Loucy (cell line): ENCODE measurements around the gene ANKRD1.

Source experiments
- CTCF ChIP-seq: fragments of 200-600 bp; sonication (generic); conservative IDR thresholded peaks from 2 replicates; pipeline ENCODE4 v1.5.1; 2014; ENCODE audit warnings: mild to moderate bottlenecking, antibody characterized with exemption, low read length
- EZH2phosphoT487 ChIP-seq: fragments of 200-600 bp; IDR thresholded peaks from 2 replicates; pipeline ENCODE4 v1.6.1; 2018; ENCODE audit warnings: antibody characterized with exemption, mild to moderate bottlenecking, moderate library complexity, borderline replicate concordance

- TF ChIP-seq CTCF: no peak
- no peak for TF ChIP-seq EZH2phosphoT487
Observed at GRCh38 chr10:90924552-90924951, 3.7 kb upstream of the ANKRD1 start.
